Activated B cell treated with CpG ODN at 0.5 μM for 24 hours (primary cell): ENCODE results near the gene TEX13D. TPM values are rescaled to one million over a fixed set of nuclear protein-coding genes. Genes with fewer than 3 reads are reported as not detected.

Experiments used
- ATAC-seq: fragments of 200-7000 bp; cut with Tn5 transposase; one replicate; pipeline ENCODE4 v1.10.0; 2021; ENCODE audit warnings: low read depth, mild to moderate bottlenecking, moderate library complexity
- CTCF ChIA-PET: fragments of 350-600 bp; sonication (Branson Sonifier 250); formaldehyde crosslinking; loops from one replicate; lab custom pipeline; 2021; ENCODE audit warnings: antibody characterized with exemption; lab: Charles Lee
- POLR2A ChIA-PET: fragments of 350-600 bp; sonication (Branson Sonifier 250); formaldehyde crosslinking; loops from one replicate; lab custom pipeline; 2021; ENCODE audit warnings: antibody characterized with exemption; lab: Charles Lee
- DNase-seq: peaks from one replicate; pipeline ENCODE4 v3.0.0; 2022
- H3K27ac Mint-ChIP-seq: one replicate; pipeline ENCODE4 v1.8.0; 2020; ENCODE audit warnings: mixed read lengths
- H3K27me3 Mint-ChIP-seq: one replicate; pipeline ENCODE4 v1.8.0; 2021; ENCODE audit warnings: mixed read lengths
- H3K36me3 Mint-ChIP-seq: one replicate; pipeline ENCODE4 v1.8.0; 2021; ENCODE audit warnings: low read depth, mixed read lengths
- H3K4me1 Mint-ChIP-seq: one replicate; pipeline ENCODE4 v1.8.0; 2021; ENCODE audit warnings: mixed read lengths
- H3K4me3 Mint-ChIP-seq: one replicate; pipeline ENCODE4 v1.8.0; 2020; ENCODE audit warnings: mild to moderate bottlenecking, mixed read lengths
- H3K9me3 Mint-ChIP-seq: one replicate; pipeline ENCODE4 v1.8.0; 2020; ENCODE audit warnings: mixed read lengths
- intact Hi-C: fragments of 100-400 bp; cut with micrococcal nuclease; formaldehyde crosslinking; loops from one replicate; pipeline ENCODE4 v1.15.1; 2024
- total RNA-seq: library from RNA; stranded (reverse); gene quantifications from 2 replicates; pipeline ENCODE4 v1.2.3, GENCODE V29; 2022
- TF ChIP-seq, protein P1 (sequence below): fragments of 200-600 bp; IDR thresholded peaks from one replicate; pipeline ENCODE4 v1.8.0; 2022; ENCODE audit warnings: antibody characterized with exemption, mild to moderate bottlenecking

Gene TEX13D
- total RNA-seq, 1 donor from 2014 or later, result not detected

GRCh38 chrX:124369722-124370121 is 37.3 kb downstream of the TEX13D start:
- H3K27ac Mint-ChIP-seq, result no peak overlapping the region
- H3K36me3 Mint-ChIP-seq, result no peaks in the 10 kb centered on the region
- ChIA-PET POLR2A (no interaction called here), CTCF (no interaction called here)
- no peak overlapping the region for H3K4me3 Mint-ChIP-seq
- H3K27me3 Mint-ChIP-seq, result no peaks in the 10 kb centered on the region
- H3K9me3 Mint-ChIP-seq, result no peaks in the 10 kb centered on the region
- DNase-seq (no peak), ATAC-seq (no peak)
- intact Hi-C loops, result no loop called here
- no peaks in the 10 kb centered on the region for H3K4me1 Mint-ChIP-seq
- TF ChIP-seq, protein P1, sequence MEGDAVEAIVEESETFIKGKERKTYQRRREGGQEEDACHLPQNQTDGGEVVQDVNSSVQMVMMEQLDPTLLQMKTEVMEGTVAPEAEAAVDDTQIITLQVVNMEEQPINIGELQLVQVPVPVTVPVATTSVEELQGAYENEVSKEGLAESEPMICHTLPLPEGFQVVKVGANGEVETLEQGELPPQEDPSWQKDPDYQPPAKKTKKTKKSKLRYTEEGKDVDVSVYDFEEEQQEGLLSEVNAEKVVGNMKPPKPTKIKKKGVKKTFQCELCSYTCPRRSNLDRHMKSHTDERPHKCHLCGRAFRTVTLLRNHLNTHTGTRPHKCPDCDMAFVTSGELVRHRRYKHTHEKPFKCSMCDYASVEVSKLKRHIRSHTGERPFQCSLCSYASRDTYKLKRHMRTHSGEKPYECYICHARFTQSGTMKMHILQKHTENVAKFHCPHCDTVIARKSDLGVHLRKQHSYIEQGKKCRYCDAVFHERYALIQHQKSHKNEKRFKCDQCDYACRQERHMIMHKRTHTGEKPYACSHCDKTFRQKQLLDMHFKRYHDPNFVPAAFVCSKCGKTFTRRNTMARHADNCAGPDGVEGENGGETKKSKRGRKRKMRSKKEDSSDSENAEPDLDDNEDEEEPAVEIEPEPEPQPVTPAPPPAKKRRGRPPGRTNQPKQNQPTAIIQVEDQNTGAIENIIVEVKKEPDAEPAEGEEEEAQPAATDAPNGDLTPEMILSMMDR, result no peak

GRCh38 chrX:124373348-124373747 is 40.9 kb downstream of the TEX13D start:
- POLR2A ChIA-PET, result no interaction called here
- Mint-ChIP-seq H3K4me1 (no peaks in the 10 kb centered on the region), H3K36me3 (no peaks in the 10 kb centered on the region), H3K27me3 (no peaks in the 10 kb centered on the region), H3K27ac (no peak overlapping the region), H3K9me3 (no peaks in the 10 kb centered on the region), H3K4me3 (no peak overlapping the region)
- TF ChIP-seq, protein P1, result no peak
- DNase-seq (no peak), ATAC-seq (no peak)
- intact Hi-C loops, result no loop called here
- CTCF ChIA-PET, result no interaction called here

GRCh38 chrX:124378643-124379042 is 46.2 kb downstream of the TEX13D start:
- ChIA-PET CTCF (no interaction called here), POLR2A (no interaction called here)
- intact Hi-C loops, result no loop called here
- Mint-ChIP-seq H3K4me3 (no peak overlapping the region), H3K27me3 (no peaks in the 10 kb centered on the region), H3K36me3 (no peaks in the 10 kb centered on the region), H3K4me1 (no peaks in the 10 kb centered on the region), H3K9me3 (no peaks in the 10 kb centered on the region), H3K27ac (no peak overlapping the region)
- ATAC-seq (no peak), DNase-seq (no peak)
- TF ChIP-seq, protein P1, result no peak

GRCh38 chrX:124383354-124383753 is 50.9 kb downstream of the TEX13D start:
- Mint-ChIP-seq H3K4me1 (no peaks in the 10 kb centered on the region), H3K9me3 (no peaks in the 10 kb centered on the region), H3K27me3 (no peaks in the 10 kb centered on the region), H3K27ac (no peak overlapping the region), H3K4me3 (no peak overlapping the region), H3K36me3 (no peaks in the 10 kb centered on the region)
- POLR2A ChIA-PET, result no interaction called here
- CTCF ChIA-PET, result no interaction called here
- no peak for ATAC-seq
- TF ChIP-seq, protein P1, result no peak
- intact Hi-C loops, result no loop called here
- DNase-seq, result no peak

DNA sequence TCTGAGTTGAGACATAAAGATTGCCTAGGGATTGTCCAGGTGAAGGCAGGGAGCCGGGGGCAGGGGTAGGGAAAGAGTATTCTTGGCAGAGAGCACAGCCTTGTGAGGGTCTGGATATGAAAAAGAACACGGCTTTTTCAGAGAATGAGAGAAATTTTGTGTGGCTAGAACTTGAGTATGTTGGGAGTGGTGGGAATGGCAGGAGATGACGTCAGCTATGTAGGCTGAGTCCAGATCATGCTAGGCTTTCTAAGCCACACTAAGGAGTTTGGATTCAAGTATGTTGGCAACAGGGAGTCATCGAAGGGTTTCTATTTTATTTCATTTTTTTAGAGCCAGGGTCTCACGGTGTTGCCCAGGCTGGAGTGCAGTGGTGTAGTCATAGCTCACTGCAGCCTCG is 53.9 kb downstream of the TEX13D start:
- DNase-seq (no peak), ATAC-seq (no peak)
- intact Hi-C loops, result loop anchor here (5.0 kb wide), 1 partner anchor 424 kb away; the partner anchor contains the start of gene STAG2
- H3K27me3 Mint-ChIP-seq, result no peaks in the 10 kb centered on the region
- TF ChIP-seq, protein P1, result no peak
- no peak overlapping the region for H3K4me3 Mint-ChIP-seq
- no peaks in the 10 kb centered on the region for H3K4me1 Mint-ChIP-seq
- H3K36me3 Mint-ChIP-seq, result no peaks in the 10 kb centered on the region
- POLR2A ChIA-PET, result no interaction called here
- H3K9me3 Mint-ChIP-seq, result no peaks in the 10 kb centered on the region
- H3K27ac Mint-ChIP-seq, result no peak overlapping the region
- CTCF ChIA-PET, result interaction anchor here (1.7 kb wide), 1 partner anchor 15 kb away, joined by 3 read pairs; no protein-coding TSS in a partner anchor

Other genes with a start within 250 kb of the TEX13D start
- gene SH2D1A, start 13.9 kb downstream of the TEX13D start, total RNA-seq, result not detected in 2 replicates